HG02642 (cell line): ENCODE results near the gene ZNF613.
A peak's percentile ranks its signal among the peaks of the same experiment; 100 is the strongest.
"Not testable (repeated sequence)": the region's sequence is repeated elsewhere in the genome, so short reads cannot be mapped to it uniquely, and the experiment has no call there.

Experiments
- ATAC-seq: cut with Tn5 transposase; IDR thresholded peaks from one replicate; pipeline ENCODE4 v1.9.1; 2021; ENCODE audit warnings: mild to moderate bottlenecking; ENCODE audit not compliant: unreplicated experiment, poor library complexity

Gene ZNF613

GRCh38 chr19:51931921-51932320 is 4.6 kb downstream of the ZNF613 start:
- ATAC-seq = no peak

GRCh38 chr19:51938936-51939335 is 11.7 kb downstream of the ZNF613 start:
- ATAC-seq = no peak

- ATAC-seq = no peak
Observed at GRCh38 chr19:51944798-51945552, 17.7 kb downstream of the ZNF613 start.

GRCh38 chr19:51946602-51947001 is 19.3 kb downstream of the ZNF613 start:
- ATAC-seq = no peak

GRCh38 chr19:51948975-51949374 is 21.7 kb downstream of the ZNF613 start:
- no peak for ATAC-seq

GRCh38 chr19:51957846-51958245 is 30.6 kb downstream of the ZNF613 start:
- not testable (repeated sequence) for ATAC-seq

- ATAC-seq = no peak
Observed at GRCh38 chr19:51959791-51960190, 32.5 kb downstream of the ZNF613 start.

GRCh38 chr19:51960621-51961233 is 33.5 kb downstream of the ZNF613 start:
- ATAC-seq = not testable (repeated sequence)

- no peak for ATAC-seq
Observed at GRCh38 chr19:51965583-51965982, 38.3 kb downstream of the ZNF613 start.

GRCh38 chr19:51970718-51971117 is 43.4 kb downstream of the ZNF613 start:
- ATAC-seq = no peak

- ATAC-seq = no peak
Observed at GRCh38 chr19:51971624-51972023, 44.4 kb downstream of the ZNF613 start.

- not testable (repeated sequence) for ATAC-seq
Observed at GRCh38 chr19:51975787-51976186, 48.5 kb downstream of the ZNF613 start.

- ATAC-seq = no peak
Observed at GRCh38 chr19:51976852-51977251, 49.6 kb downstream of the ZNF613 start.

GRCh38 chr19:51977346-51977745 is 50.1 kb downstream of the ZNF613 start:
- no peak for ATAC-seq

- no peak for ATAC-seq
Observed at GRCh38 chr19:51978882-51979281, 51.6 kb downstream of the ZNF613 start.

- ATAC-seq = no peak
Observed at GRCh38 chr19:51980116-51980736, 53.0 kb downstream of the ZNF613 start.

- ATAC-seq = not testable (repeated sequence)
Observed at GRCh38 chr19:51980926-51981325, 53.7 kb downstream of the ZNF613 start.

- ATAC-seq = no peak
Observed at GRCh38 chr19:51983361-51983760, 56.1 kb downstream of the ZNF613 start.

- peak; percentile 92 for ATAC-seq
Observed at GRCh38 chr19:51986309-51987291, 59.3 kb downstream of the ZNF613 start, which contains the start of gene ZNF350. ZNF350 (minus strand) TSS chr19:51986840; CDS start chr19:51974360, 12,480 bp downstream.

- no peak for ATAC-seq
Observed at GRCh38 chr19:51993422-51993821, 66.2 kb downstream of the ZNF613 start.
